CD4-positive, alpha-beta T cell treated with Interleukin-21 for 1 hour (primary cell): ENCODE data around the gene PTPN6.
"Not testable (repeated sequence)": the region's sequence is repeated elsewhere in the genome, so short reads cannot be mapped to it uniquely, and the experiment has no call there.

Experiments
- DNase-seq: peaks from one replicate; pipeline ENCODE4 v3.0.0-alpha.2; 2020

PTPN6 gene

GRCh38 chr12:6950811-6951540 is at the start of gene PTPN6:
Gene PTPN6 (plus strand): TSS chr12:6951356. CDS start chr12:6951513, 157 bp downstream.
- peak; percentile 70 for DNase-seq

- no peak for DNase-seq
Measured at GRCh38 chr12:6902448-6902847, 48.7 kb upstream of the PTPN6 start.

GRCh38 chr12:6903722-6904121 is 47.4 kb upstream of the PTPN6 start:
- no peak for DNase-seq

GRCh38 chr12:6904280-6905276 is 46.6 kb upstream of the PTPN6 start, which contains the start of gene LRRC23:
Gene LRRC23 (plus strand): TSS chr12:6904822. CDS start chr12:6905634, 812 bp downstream.
- DNase-seq = peak; percentile 99

- DNase-seq = no peak
Measured at GRCh38 chr12:6905414-6906040, 45.6 kb upstream of the PTPN6 start.

GRCh38 chr12:6908141-6908540 is 43.0 kb upstream of the PTPN6 start:
- DNase-seq = not testable (repeated sequence)

- no peak for DNase-seq
Measured at GRCh38 chr12:6909421-6910145, 41.6 kb upstream of the PTPN6 start.

- no peak for DNase-seq
Measured at GRCh38 chr12:6912164-6912935, 38.8 kb upstream of the PTPN6 start.

- DNase-seq = peak; percentile 87
Measured at GRCh38 chr12:6914246-6914946, 36.8 kb upstream of the PTPN6 start, which contains the start of gene ENO2. Gene ENO2 (plus strand): TSS chr12:6914580. CDS start chr12:6915833, 1,253 bp downstream.

- no peak for DNase-seq
Measured at GRCh38 chr12:6914947-6915788, 36.0 kb upstream of the PTPN6 start.

GRCh38 chr12:6915789-6916285 is 35.3 kb upstream of the PTPN6 start:
- DNase-seq = no peak

- no peak for DNase-seq
Measured at GRCh38 chr12:6916426-6917200, 34.5 kb upstream of the PTPN6 start.

- DNase-seq = no peak
Measured at GRCh38 chr12:6917491-6918231, 33.5 kb upstream of the PTPN6 start.

GRCh38 chr12:6919588-6919987 is 31.6 kb upstream of the PTPN6 start:
- DNase-seq = no peak

- DNase-seq = no peak
Measured at GRCh38 chr12:6921539-6921938, 29.6 kb upstream of the PTPN6 start.

GRCh38 chr12:6921996-6922946 is 28.9 kb upstream of the PTPN6 start:
- DNase-seq = no peak
